Dendritic cell treated with granulocyte-macrophage colony-stimulating factor and Interleukin-4, amounts not matched to agents 40 ng/mL and 50 ng/mL, for 4 days (primary cell): Measurements from ENCODE around the gene GRID2.

Experiments used
- H3K27ac Mint-ChIP-seq: one replicate; pipeline ENCODE4 v1.8.0; 2022; ENCODE audit warnings: mild to moderate bottlenecking, mixed read lengths
- H3K27me3 Mint-ChIP-seq: one replicate; pipeline ENCODE4 v1.8.0; 2022; ENCODE audit warnings: mild to moderate bottlenecking, mixed read lengths
- H3K36me3 Mint-ChIP-seq: one replicate; pipeline ENCODE4 v1.8.0; 2022; ENCODE audit warnings: low read depth, mixed read lengths
- H3K4me1 Mint-ChIP-seq: one replicate; pipeline ENCODE4 v1.8.0; 2022; ENCODE audit warnings: low read depth, mixed read lengths
- H3K4me3 Mint-ChIP-seq: one replicate; pipeline ENCODE4 v1.8.0; 2022; ENCODE audit warnings: mild to moderate bottlenecking, moderate library complexity, mixed read lengths
- H3K9me3 Mint-ChIP-seq: one replicate; pipeline ENCODE4 v1.8.0; 2022; ENCODE audit warnings: mixed read lengths
- intact Hi-C: fragments of 100-400 bp; cut with micrococcal nuclease; formaldehyde crosslinking; loops from one replicate; pipeline ENCODE4 v1.15.0; 2022

Gene GRID2

DNA sequence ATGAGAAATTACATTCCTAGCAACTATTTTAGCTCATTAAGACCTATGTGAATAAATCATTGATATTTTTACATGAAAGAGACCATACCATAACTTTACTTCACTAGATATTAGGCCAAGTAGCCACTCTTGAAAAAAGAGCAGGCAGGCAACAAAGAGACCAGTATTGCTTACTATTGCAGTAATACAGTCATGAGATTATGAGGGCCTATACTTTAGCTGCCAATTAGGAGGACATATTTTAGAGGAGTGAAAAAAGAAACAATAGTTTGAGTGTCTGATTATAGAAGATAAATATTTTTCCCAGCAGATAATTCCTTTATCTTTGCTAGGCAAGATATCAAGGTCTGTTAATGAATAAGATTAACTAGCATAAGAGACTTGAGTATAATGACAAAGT is 739.0 kb downstream of the GRID2 start:
- H3K27me3 Mint-ChIP-seq: no peaks in the 10 kb centered on the region
- no peaks in the 10 kb centered on the region for H3K36me3 Mint-ChIP-seq
- intact Hi-C loops: no loop called here
- no peak overlapping the region for H3K27ac Mint-ChIP-seq
- H3K4me3 Mint-ChIP-seq: no peak overlapping the region
- no peaks in the 10 kb centered on the region for H3K4me1 Mint-ChIP-seq
- peaks cover 13% of the 10 kb centered on the region for H3K9me3 Mint-ChIP-seq

DNA sequence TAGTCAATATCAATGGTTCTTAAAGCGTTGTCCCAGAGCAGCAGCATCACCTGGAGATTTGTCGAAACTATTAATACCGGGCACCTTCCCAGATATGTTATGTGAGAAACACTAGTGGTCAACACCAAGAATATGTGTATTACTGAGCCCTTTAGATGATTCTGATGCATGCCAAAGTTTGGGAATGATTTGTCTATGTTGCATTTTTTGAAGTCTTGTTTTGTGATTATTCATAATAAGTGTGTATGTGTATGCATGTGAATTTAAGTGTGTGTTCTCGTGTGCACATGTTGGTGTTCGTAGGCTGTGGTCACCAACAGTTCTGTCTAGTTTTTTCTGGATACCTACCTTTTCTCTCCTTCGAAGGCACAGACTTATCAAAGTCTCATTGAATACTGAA is 749.4 kb downstream of the GRID2 start:
- Mint-ChIP-seq H3K27ac (no peak overlapping the region), H3K9me3 (no peaks in the 10 kb centered on the region), H3K36me3 (no peaks in the 10 kb centered on the region), H3K4me3 (no peak overlapping the region), H3K27me3 (no peaks in the 10 kb centered on the region), H3K4me1 (no peaks in the 10 kb centered on the region)
- intact Hi-C loops: no loop called here

DNA sequence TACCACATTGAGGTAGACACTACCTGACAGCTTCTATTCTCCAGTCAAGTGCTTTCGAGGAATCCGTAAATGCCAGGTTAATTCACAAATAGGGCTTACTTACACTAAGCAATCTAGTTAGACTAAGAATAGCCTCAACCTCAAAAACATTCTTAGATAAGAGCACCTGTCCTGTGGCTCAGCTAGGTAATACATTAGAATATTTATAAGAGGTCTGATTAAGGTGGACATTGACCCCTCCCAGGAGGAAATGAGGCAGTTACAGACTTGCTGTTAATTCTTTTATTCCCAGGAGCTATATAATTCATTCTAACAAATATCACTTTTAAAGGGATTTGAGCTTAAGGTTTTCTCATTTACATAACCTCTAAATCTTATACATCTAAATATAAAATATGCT is 758.1 kb downstream of the GRID2 start:
- Mint-ChIP-seq H3K36me3 (no peaks in the 10 kb centered on the region), H3K27ac (no peak overlapping the region), H3K4me3 (no peak overlapping the region), H3K27me3 (no peaks in the 10 kb centered on the region), H3K4me1 (no peaks in the 10 kb centered on the region), H3K9me3 (no peaks in the 10 kb centered on the region)
- intact Hi-C loops: no loop called here

DNA sequence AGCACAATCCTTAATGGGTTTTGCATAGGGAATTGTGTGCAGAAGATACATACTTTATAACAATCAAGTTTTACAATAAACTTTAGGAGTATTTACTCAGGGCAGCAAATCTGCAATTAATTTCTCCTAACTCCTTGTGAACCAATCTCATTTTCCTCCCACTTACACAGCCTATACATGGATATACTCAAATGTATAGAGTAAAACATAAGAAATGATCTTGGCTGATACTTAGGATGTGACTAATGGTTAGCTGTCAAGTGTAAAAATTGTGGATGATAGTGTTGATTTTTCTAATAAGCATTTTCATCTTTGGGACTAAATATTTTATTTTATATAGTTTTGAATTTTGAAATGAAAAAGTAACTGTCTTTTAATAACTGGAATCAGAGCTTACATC is 759.6 kb downstream of the GRID2 start:
- H3K36me3 Mint-ChIP-seq: no peaks in the 10 kb centered on the region
- H3K9me3 Mint-ChIP-seq: no peaks in the 10 kb centered on the region
- intact Hi-C loops: no loop called here
- no peaks in the 10 kb centered on the region for H3K27me3 Mint-ChIP-seq
- H3K4me3 Mint-ChIP-seq: no peak overlapping the region
- H3K27ac Mint-ChIP-seq: no peak overlapping the region
- no peaks in the 10 kb centered on the region for H3K4me1 Mint-ChIP-seq

DNA sequence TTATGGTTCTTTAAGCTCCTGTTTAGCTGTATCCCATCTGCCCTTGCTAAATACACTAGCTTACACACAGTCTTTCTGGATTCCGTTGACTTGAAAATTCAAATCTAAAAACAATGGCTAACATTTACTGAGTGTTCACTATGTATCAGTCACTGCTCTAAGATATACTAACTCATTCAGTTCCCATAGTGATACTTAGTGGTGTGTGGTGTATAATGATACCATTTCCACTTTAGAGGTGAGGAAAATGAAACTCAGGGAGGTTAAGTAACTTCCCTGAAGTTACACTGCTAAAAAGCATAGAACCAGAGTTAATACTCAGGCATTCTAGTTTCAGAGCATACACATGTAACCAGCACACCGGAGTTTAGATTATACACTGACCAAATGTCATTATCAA is 762.0 kb downstream of the GRID2 start:
- H3K27ac Mint-ChIP-seq: no peak overlapping the region
- no peak overlapping the region for H3K4me3 Mint-ChIP-seq
- no peaks in the 10 kb centered on the region for H3K4me1 Mint-ChIP-seq
- H3K9me3 Mint-ChIP-seq: no peaks in the 10 kb centered on the region
- no peaks in the 10 kb centered on the region for H3K27me3 Mint-ChIP-seq
- no peaks in the 10 kb centered on the region for H3K36me3 Mint-ChIP-seq
- intact Hi-C loops: no loop called here

DNA sequence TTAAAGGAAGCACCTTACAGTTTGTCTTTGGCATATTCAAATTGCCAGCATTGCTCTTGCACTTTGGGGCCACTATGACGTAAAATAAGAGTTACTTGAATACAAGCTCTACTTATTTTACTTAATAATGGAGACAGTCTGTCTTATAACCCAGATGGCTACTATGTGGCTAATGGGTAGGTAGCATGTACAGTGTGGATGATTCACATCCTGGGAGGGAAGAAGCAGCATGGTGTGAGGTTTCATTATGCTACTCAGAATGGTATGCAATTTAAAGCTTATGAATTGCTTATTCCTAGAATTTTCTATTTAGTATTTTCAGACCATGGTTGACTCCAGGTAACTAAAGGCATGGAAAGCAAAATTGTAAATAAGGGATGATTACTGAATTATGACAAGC is 763.0 kb downstream of the GRID2 start:
- intact Hi-C loops: no loop called here
- Mint-ChIP-seq H3K36me3 (no peaks in the 10 kb centered on the region), H3K27me3 (no peaks in the 10 kb centered on the region), H3K4me3 (no peak overlapping the region), H3K9me3 (no peaks in the 10 kb centered on the region), H3K4me1 (no peaks in the 10 kb centered on the region), H3K27ac (no peak overlapping the region)

DNA sequence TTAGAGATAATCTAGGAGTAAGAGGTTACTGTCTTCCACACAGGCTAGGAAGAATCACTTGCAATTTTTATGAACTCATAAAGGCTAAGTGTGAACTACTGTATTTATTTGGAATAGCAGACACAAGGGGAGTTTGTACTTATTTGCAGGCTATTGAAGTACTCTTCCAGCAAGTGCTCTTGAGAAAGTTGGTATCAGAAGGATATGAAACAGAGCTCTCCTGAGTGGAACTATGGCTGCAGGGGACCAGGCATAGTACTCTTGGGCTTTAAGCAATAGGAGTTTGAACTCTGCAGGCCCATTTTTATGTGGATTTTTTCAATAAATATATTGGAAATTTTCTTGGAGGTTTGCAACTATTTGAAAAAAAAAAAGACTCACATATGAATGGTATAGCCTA is 768.5 kb downstream of the GRID2 start:
- no peak overlapping the region for H3K27ac Mint-ChIP-seq
- H3K27me3 Mint-ChIP-seq: no peaks in the 10 kb centered on the region
- intact Hi-C loops: no loop called here
- H3K4me1 Mint-ChIP-seq: no peaks in the 10 kb centered on the region
- H3K9me3 Mint-ChIP-seq: no peaks in the 10 kb centered on the region
- no peaks in the 10 kb centered on the region for H3K36me3 Mint-ChIP-seq
- H3K4me3 Mint-ChIP-seq: no peak overlapping the region

DNA sequence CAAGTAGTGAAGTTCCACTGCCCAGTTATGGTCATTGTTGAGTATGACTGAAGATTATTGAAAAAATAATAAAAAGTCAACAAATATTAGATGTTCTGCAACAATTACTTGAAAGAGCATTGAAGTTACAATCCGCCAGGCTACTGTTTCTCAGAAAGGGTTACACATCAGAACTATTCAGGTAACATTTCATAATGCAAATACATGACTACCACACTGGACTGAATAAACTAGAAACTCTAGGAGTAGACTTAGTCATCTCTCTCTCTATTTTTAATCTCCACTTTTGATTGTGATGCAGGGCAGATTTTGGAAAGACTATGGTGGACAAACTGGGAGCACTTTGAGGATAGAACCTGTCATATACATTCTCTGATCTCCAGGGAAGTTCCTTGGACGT is 776.5 kb downstream of the GRID2 start:
- intact Hi-C loops: no loop called here
- no peaks in the 10 kb centered on the region for H3K36me3 Mint-ChIP-seq
- H3K9me3 Mint-ChIP-seq: peaks cover 8% of the 10 kb centered on the region
- no peak overlapping the region for H3K27ac Mint-ChIP-seq
- no peak overlapping the region for H3K4me3 Mint-ChIP-seq
- no peaks in the 10 kb centered on the region for H3K4me1 Mint-ChIP-seq
- no peaks in the 10 kb centered on the region for H3K27me3 Mint-ChIP-seq

DNA sequence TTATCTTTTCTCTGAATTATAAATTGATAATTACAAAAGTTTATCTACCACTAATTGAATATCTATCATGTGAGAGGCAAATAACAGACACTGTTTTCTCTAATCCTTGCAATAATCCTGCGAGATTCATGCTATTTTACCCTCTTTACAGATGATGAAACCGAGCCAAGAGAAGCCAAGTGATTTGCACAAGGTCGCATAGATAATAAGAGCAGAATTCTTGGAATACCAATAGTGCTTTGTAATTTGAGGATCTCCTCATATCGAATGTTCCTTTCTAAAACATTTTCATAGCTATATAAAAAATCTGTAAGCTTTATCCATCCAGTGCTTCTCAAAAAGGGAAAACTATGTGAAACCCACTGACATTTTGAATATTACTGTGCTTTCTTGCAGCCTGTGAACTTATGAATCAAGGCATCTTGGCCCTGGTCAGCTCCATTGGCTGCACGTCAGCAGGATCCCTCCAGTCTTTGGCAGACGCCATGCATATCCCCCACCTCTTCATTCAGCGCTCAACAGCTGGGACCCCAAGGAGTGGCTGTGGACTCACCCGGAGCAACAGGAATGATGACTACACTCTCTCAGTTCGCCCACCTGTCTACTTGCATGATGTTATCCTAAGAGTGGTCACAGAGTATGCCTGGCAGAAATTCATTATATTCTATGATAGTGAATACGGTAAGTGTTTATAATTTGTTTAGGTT is 781.0 kb downstream of the GRID2 start:
- no peak overlapping the region for H3K4me3 Mint-ChIP-seq
- H3K27ac Mint-ChIP-seq: no peak overlapping the region
- H3K36me3 Mint-ChIP-seq: no peaks in the 10 kb centered on the region
- H3K4me1 Mint-ChIP-seq: no peaks in the 10 kb centered on the region
- intact Hi-C loops: no loop called here
- H3K27me3 Mint-ChIP-seq: no peaks in the 10 kb centered on the region
- H3K9me3 Mint-ChIP-seq: peaks cover 8% of the 10 kb centered on the region

DNA sequence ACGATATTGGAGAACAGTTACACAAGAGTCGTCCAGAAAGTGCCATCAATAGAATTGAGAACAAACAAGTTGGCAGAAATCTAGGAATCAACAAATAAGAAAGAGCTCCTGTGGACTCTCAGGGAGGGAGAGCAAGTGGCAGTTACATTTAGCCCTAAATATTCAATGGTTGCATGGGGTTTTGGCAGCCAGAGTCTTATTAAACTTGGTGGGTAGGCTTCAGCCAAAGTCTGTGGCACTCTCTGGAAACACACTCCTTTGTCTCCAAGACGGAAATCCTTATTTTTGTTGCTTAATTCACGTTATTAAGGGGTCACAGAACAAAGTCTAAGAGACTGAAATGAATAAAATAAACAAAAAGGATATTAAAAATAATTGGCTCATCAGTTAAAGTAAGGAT is 782.6 kb downstream of the GRID2 start:
- no peak overlapping the region for H3K27ac Mint-ChIP-seq
- intact Hi-C loops: no loop called here
- H3K27me3 Mint-ChIP-seq: no peaks in the 10 kb centered on the region
- no peaks in the 10 kb centered on the region for H3K4me1 Mint-ChIP-seq
- H3K9me3 Mint-ChIP-seq: peaks cover 8% of the 10 kb centered on the region
- no peaks in the 10 kb centered on the region for H3K36me3 Mint-ChIP-seq
- H3K4me3 Mint-ChIP-seq: no peak overlapping the region

DNA sequence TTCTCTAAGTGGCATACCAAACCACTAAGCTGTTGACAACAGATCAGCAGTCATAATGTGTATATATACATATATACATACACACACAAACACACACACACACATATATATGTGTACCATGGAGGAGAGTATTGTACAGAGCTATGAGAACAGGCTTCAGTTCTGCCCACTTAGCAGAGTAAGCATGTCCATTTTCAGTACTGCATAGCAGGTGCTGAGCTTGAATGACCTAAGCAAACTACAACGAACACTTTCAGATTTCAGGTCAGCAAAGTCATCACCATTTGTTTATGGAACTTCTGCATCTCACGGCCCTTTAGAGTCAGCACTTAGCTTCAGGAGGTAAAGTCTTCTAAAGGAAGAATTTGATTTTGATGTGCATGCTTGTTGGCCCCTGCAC is 789.0 kb downstream of the GRID2 start:
- Mint-ChIP-seq H3K27ac (no peak overlapping the region), H3K9me3 (no peaks in the 10 kb centered on the region), H3K4me3 (no peak overlapping the region), H3K36me3 (no peaks in the 10 kb centered on the region), H3K4me1 (no peaks in the 10 kb centered on the region), H3K27me3 (no peaks in the 10 kb centered on the region)
- intact Hi-C loops: no loop called here

DNA sequence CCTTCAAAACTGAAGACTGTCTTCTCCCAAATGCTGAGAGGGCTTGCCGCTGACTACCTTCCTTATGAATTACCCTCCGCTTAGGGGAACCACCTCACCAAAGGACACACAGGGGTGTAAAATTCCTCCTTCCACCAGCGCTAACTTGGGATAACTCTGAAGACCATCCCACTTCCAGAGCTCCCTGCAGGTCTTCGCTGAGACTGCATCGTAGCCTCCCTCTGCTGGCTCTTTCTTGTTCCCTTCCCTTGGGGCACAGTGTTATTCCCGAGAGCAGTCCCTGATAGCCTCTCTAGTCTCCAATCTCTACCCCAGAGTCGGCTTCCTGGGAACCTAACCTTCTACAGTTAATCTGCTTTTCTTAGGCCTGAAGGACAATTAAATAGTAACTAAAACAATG is 799.3 kb downstream of the GRID2 start:
- H3K36me3 Mint-ChIP-seq: no peaks in the 10 kb centered on the region
- intact Hi-C loops: no loop called here
- no peaks in the 10 kb centered on the region for H3K27me3 Mint-ChIP-seq
- no peaks in the 10 kb centered on the region for H3K4me1 Mint-ChIP-seq
- H3K27ac Mint-ChIP-seq: no peak overlapping the region
- H3K9me3 Mint-ChIP-seq: peaks cover 30% of the 10 kb centered on the region
- no peak overlapping the region for H3K4me3 Mint-ChIP-seq

DNA sequence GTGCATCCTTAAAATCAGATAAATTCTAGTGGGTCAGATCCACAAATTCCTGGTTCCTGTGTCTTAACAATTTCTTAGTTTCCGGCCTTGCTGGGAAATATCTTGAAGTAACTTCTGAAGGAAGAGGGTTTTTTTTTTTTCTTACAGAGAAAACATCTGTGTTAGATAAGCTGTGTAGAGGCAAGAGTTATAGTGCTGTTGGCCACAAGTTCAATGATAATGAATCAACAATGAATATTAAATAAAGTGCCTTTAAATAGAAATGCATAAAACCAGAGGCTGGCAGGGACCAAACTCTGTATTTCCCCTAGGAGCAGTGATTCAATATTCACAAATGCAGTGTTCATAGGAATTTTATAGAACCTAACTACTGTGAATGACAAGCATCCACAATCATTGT is 812.9 kb downstream of the GRID2 start:
- H3K36me3 Mint-ChIP-seq: no peaks in the 10 kb centered on the region
- no peaks in the 10 kb centered on the region for H3K4me1 Mint-ChIP-seq
- H3K27me3 Mint-ChIP-seq: no peaks in the 10 kb centered on the region
- intact Hi-C loops: no loop called here
- no peak overlapping the region for H3K4me3 Mint-ChIP-seq
- no peak overlapping the region for H3K27ac Mint-ChIP-seq
- H3K9me3 Mint-ChIP-seq: peaks cover 25% of the 10 kb centered on the region

DNA sequence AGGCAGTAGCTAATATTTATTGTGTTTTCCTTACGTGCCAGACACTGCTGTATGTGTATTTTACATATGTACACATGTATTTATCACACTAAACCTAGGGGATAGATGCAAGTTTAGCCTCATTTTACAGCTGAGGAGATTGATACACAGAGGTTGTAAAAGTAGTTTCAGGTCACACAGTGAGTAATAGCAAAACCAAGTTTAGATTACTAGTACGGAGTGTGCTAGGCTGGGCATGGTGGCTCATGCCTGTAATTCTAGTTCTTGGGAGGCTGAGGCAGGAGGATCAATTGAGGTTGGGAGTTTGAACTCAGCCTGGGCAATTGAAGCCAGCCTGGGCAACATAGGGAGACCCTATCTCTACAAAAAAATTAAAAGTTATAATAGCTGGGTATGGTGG is 823.7 kb downstream of the GRID2 start:
- no peak overlapping the region for H3K27ac Mint-ChIP-seq
- H3K36me3 Mint-ChIP-seq: no peaks in the 10 kb centered on the region
- H3K4me3 Mint-ChIP-seq: no peak overlapping the region
- intact Hi-C loops: no loop called here
- H3K9me3 Mint-ChIP-seq: no peaks in the 10 kb centered on the region
- no peaks in the 10 kb centered on the region for H3K27me3 Mint-ChIP-seq
- no peaks in the 10 kb centered on the region for H3K4me1 Mint-ChIP-seq

DNA sequence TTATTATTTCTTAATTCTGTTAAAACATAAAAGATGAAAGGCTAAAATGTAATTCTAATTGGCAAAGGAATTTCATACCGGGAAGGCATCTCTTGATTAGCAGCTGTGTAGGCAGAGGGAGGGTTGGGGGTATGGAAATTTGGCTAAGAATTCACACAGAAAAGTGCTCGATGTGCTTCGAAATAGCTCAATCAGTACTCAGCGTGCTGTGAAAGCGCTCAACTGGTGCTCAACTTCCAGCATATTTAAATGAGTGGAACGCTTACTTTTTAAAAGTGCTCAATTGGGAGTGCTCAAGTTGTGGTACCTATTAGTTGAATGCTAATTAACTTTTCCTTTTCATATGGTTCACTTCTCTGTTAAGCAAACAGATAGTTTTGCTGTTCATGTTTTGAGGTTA is 828.9 kb downstream of the GRID2 start:
- Mint-ChIP-seq H3K9me3 (no peaks in the 10 kb centered on the region), H3K27me3 (no peaks in the 10 kb centered on the region), H3K36me3 (no peaks in the 10 kb centered on the region), H3K4me3 (no peak overlapping the region), H3K4me1 (no peaks in the 10 kb centered on the region), H3K27ac (no peak overlapping the region)
- intact Hi-C loops: no loop called here
